Erythroblast (primary cell): ENCODE data around the gene LIME1.

Source experiments
- GATA1 ChIP-seq: IDR thresholded peaks from 2 replicates; pipeline ENCODE4 v1.6.1; 2011; ENCODE audit warnings: low read depth, mild to moderate bottlenecking, control low read depth, low read length, moderate library complexity
- POLR2A ChIP-seq: IDR thresholded peaks from 2 replicates; pipeline ENCODE4 v1.6.1; 2011; ENCODE audit warnings: mild to moderate bottlenecking, low read length

- TF ChIP-seq POLR2A (no peak), GATA1 (no peak)
Measured at GRCh38 chr20:63738687-63739129, 2.2 kb downstream of the LIME1 start.
